Measurements from ENCODE around the gene GTSE1. TPM values are rescaled to one million over a fixed set of nuclear protein-coding genes. Genes with fewer than 3 reads are reported as not detected.

The GTSE1 gene
- total RNA-seq, 1 experiment from 2014 or later: 88.1 TPM

DNA sequence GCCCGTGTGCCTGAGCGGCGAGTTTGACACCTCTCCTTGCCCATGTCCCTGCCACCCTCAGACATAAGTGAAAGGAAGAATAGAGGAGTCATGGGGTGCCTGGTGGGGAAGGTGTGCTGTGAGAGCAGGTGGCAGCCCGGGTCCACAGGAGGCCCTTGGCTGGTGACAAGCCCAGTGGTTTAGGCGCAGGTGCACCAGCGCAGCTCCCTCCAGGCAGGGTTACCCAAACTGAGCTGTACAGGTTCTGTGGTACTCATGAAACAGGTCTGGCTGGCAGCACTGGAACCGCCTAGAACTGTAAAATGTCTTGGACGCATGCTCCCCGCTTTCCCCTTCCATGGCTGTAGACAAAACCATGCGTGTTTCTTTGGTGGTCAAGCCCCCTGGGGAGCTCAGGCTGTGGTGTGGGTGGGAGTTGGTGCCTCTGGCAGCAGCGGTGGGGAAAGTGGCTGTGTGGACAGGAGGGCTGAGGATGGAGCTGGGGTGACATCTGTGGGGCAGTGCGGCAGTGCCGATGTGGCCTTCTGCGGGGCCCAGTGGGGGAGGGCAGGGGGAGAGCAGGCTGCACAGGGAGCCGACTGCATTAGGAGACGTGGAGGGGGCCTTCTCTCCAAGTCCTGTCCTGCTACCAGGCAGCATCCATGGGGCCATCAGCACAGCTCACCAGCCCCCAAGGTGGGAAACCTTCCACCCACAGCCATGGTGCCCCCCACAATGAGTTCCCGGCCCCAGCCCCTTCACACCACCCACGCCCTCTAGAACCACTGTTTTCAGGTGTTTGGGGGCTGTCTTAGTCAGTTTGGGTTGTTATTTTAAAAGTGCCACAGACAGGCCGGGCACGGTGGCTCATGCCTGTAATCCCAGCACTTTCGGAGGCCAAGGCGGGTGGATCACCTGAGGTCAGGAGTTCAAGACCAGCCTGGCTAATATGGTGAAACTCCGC lies 5.6 kb upstream of the GTSE1 start:
- ChIA-PET CTCF (no interaction called here), POLR2A (ENCODE audit: low non-redundant PET) (no interaction called here)
- H3K4me3 ChIP-seq (ENCODE audit: low read depth, low read length, poor library complexity, severe bottlenecking): no peak overlapping the region
- intact Hi-C loops (cut with micrococcal nuclease; ENCODE audit: unreplicated experiment): no loop called here
- no peaks in the 10 kb centered on the region for H3K36me3 ChIP-seq (ENCODE audit: insufficient read depth, low read length, poor library complexity, severe bottlenecking)
- DNase-seq (ENCODE audit: low spot score): no peak
- H3K27ac ChIP-seq (ENCODE audit: low read depth, low read length, poor library complexity, severe bottlenecking): no peak overlapping the region
- no peaks in the 10 kb centered on the region for H3K9me3 ChIP-seq (ENCODE audit: low read depth, low read length, poor library complexity, severe bottlenecking)
- no peak for TF ChIP-seq EZH2 (IDR thresholded peaks at IDR 0.05; ENCODE audit: borderline replicate concordance, low read depth, low read length, poor library complexity, severe bottlenecking)
- TF ChIP-seq, protein P1, sequence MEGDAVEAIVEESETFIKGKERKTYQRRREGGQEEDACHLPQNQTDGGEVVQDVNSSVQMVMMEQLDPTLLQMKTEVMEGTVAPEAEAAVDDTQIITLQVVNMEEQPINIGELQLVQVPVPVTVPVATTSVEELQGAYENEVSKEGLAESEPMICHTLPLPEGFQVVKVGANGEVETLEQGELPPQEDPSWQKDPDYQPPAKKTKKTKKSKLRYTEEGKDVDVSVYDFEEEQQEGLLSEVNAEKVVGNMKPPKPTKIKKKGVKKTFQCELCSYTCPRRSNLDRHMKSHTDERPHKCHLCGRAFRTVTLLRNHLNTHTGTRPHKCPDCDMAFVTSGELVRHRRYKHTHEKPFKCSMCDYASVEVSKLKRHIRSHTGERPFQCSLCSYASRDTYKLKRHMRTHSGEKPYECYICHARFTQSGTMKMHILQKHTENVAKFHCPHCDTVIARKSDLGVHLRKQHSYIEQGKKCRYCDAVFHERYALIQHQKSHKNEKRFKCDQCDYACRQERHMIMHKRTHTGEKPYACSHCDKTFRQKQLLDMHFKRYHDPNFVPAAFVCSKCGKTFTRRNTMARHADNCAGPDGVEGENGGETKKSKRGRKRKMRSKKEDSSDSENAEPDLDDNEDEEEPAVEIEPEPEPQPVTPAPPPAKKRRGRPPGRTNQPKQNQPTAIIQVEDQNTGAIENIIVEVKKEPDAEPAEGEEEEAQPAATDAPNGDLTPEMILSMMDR (conservative IDR thresholded peaks at IDR 0.05; ENCODE audit: low read depth, low read length): no peak
- no peaks in the 10 kb centered on the region for H3K27me3 ChIP-seq (replicated peaks; ENCODE audit: insufficient read depth, low read depth, low read length, poor library complexity)
- H3K4me1 ChIP-seq (ENCODE audit: insufficient read depth, low read length, poor library complexity, severe bottlenecking): peaks cover 16% of the 10 kb centered on the region
- no TSS peak for BruUV-seq (replicated peaks)

DNA sequence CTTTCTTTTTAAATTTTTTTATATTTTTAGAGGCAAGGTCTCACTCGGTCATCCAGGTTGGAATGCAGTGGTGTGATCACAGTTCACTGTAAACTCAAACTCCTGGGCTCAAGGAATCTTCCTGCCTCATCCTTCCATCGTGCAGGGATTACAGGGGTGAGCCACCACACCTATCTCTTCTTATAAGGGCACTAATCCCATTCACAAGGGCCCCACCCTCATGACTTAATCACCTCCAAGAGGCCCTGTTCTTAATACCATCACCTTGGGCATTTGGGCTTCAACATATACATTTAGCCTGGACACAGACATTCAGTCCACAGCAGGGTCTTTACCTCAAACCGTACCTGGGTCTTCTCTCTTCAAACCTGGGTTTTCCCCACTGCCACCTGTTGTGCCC lies 4.5 kb upstream of the GTSE1 start:
- H3K4me3 ChIP-seq (ENCODE audit: low read depth, low read length, poor library complexity, severe bottlenecking): no peak overlapping the region
- POLR2A ChIA-PET (ENCODE audit: low non-redundant PET): no interaction called here
- DNase-seq (ENCODE audit: low spot score): no peak
- intact Hi-C loops (cut with micrococcal nuclease; ENCODE audit: unreplicated experiment): no loop called here
- BruUV-seq (replicated peaks): no TSS peak
- no peaks in the 10 kb centered on the region for H3K9me3 ChIP-seq (ENCODE audit: low read depth, low read length, poor library complexity, severe bottlenecking)
- TF ChIP-seq, protein P1 (conservative IDR thresholded peaks at IDR 0.05; ENCODE audit: low read depth, low read length): no peak
- TF ChIP-seq EZH2 (IDR thresholded peaks at IDR 0.05; ENCODE audit: borderline replicate concordance, low read depth, low read length, poor library complexity, severe bottlenecking): no peak
- no peaks in the 10 kb centered on the region for H3K27me3 ChIP-seq (replicated peaks; ENCODE audit: insufficient read depth, low read depth, low read length, poor library complexity)
- peaks cover 19% of the 10 kb centered on the region for H3K4me1 ChIP-seq (ENCODE audit: insufficient read depth, low read length, poor library complexity, severe bottlenecking)
- H3K36me3 ChIP-seq (ENCODE audit: insufficient read depth, low read length, poor library complexity, severe bottlenecking): no peaks in the 10 kb centered on the region
- CTCF ChIA-PET: no interaction called here
- H3K27ac ChIP-seq (ENCODE audit: low read depth, low read length, poor library complexity, severe bottlenecking): no peak overlapping the region

DNA sequence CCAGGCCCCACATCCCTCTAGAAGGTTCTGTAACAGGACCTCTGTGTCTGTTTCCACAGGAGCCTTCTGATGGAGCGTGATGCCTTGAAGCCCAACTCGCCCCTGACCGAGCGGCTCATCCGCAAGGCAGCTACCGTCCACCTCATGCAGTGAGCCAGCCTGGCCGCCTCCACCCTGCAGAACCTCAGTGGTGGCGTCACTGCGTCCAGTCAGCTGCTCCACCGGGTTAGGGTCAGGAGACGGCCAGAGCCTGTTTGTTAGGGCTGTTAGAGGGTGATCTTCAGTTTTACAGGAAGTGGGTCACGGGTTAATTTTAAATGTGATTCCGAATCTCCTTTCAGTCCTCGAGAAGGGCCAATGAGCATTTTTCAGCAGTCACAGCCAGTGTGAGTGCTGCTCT lies 3.9 kb upstream of the GTSE1 start:
- BruUV-seq (replicated peaks): no TSS peak
- POLR2A ChIA-PET (ENCODE audit: low non-redundant PET): no interaction called here

More for the DNA sequence above, 3.9 kb upstream of the GTSE1 start:
- no peaks in the 10 kb centered on the region for H3K36me3 ChIP-seq (ENCODE audit: insufficient read depth, low read length, poor library complexity, severe bottlenecking)
- DNase-seq (ENCODE audit: low spot score): no peak
- peak overlapping the region; percentile 26 for H3K27ac ChIP-seq (ENCODE audit: low read depth, low read length, poor library complexity, severe bottlenecking)
- no peaks in the 10 kb centered on the region for H3K27me3 ChIP-seq (replicated peaks; ENCODE audit: insufficient read depth, low read depth, low read length, poor library complexity)
- CTCF ChIA-PET: no interaction called here
- intact Hi-C loops (cut with micrococcal nuclease; ENCODE audit: unreplicated experiment): no loop called here
- no peak overlapping the region for H3K4me3 ChIP-seq (ENCODE audit: low read depth, low read length, poor library complexity, severe bottlenecking)
- TF ChIP-seq, protein P1 (conservative IDR thresholded peaks at IDR 0.05; ENCODE audit: low read depth, low read length): no peak
- no peak for TF ChIP-seq EZH2 (IDR thresholded peaks at IDR 0.05; ENCODE audit: borderline replicate concordance, low read depth, low read length, poor library complexity, severe bottlenecking)
- H3K4me1 ChIP-seq (ENCODE audit: insufficient read depth, low read length, poor library complexity, severe bottlenecking): peaks cover 19% of the 10 kb centered on the region
- H3K9me3 ChIP-seq (ENCODE audit: low read depth, low read length, poor library complexity, severe bottlenecking): no peaks in the 10 kb centered on the region

All from A673 (cell line).